Nephron (organoid): ENCODE measurements around the gene ELL.

ENCODE experiments used
- H3K27ac Mint-ChIP-seq, 3 experiments: 2 replicates each; pipeline ENCODE4 v1.8.0; 2020; ENCODE audit warnings: mixed read lengths in 3 of 3, mild to moderate bottlenecking in 2 of 3, moderate library complexity in 1 of 3
- H3K27me3 Mint-ChIP-seq: 2 replicates; pipeline ENCODE4 v1.8.0; 2021; ENCODE audit warnings: low read depth, mild to moderate bottlenecking, moderate library complexity, mixed read lengths
- H3K36me3 Mint-ChIP-seq: 2 replicates; pipeline ENCODE4 v1.8.0; 2020; ENCODE audit warnings: low read depth, mixed read lengths
- H3K4me1 Mint-ChIP-seq: 2 replicates; pipeline ENCODE4 v1.8.0; 2020; ENCODE audit warnings: mixed read lengths
- H3K4me3 Mint-ChIP-seq, 3 experiments: 2 replicates each; pipeline ENCODE4 v1.8.0; 2020; ENCODE audit warnings: mild to moderate bottlenecking in 3 of 3, mixed read lengths in 3 of 3, moderate library complexity in 2 of 3
- H3K9me3 Mint-ChIP-seq: 2 replicates; pipeline ENCODE4 v1.8.0; 2020; ENCODE audit warnings: mixed read lengths
- CTCF ChIP-seq, 3 experiments: fragments of 200-600 bp; sonication (generic); IDR thresholded peaks; one replicate each; pipeline ENCODE4 v1.5.0; 2021; ENCODE audit warnings: antibody characterized with exemption in 3 of 3; ENCODE audit not compliant: unreplicated experiment in 3 of 3

ELL gene

GRCh38 chr19:18518639-18519038 is 3.2 kb downstream of the ELL start:
- no peaks in the 10 kb centered on the region for H3K27me3 Mint-ChIP-seq
- no peaks in the 10 kb centered on the region for H3K36me3 Mint-ChIP-seq
- H3K4me1 Mint-ChIP-seq = peaks cover 20% of the 10 kb centered on the region
- TF ChIP-seq CTCF (IDR thresholded peaks at IDR 0.05; ENCODE audit: unreplicated experiment in 3 of 3) = no peak
- H3K9me3 Mint-ChIP-seq = no peaks in the 10 kb centered on the region
- peak overlapping the region; percentile 8 to 47 (median 15) for H3K4me3 Mint-ChIP-seq
- H3K27ac Mint-ChIP-seq = no peak overlapping the region

- H3K27ac Mint-ChIP-seq = no peak overlapping the region
- no peaks in the 10 kb centered on the region for H3K27me3 Mint-ChIP-seq
- peaks cover 27% of the 10 kb centered on the region for H3K4me1 Mint-ChIP-seq
- peak overlapping the region in 1 of 3 experiments; percentile 53 for H3K4me3 Mint-ChIP-seq
- H3K36me3 Mint-ChIP-seq = no peaks in the 10 kb centered on the region
- H3K9me3 Mint-ChIP-seq = no peaks in the 10 kb centered on the region
- no peak for TF ChIP-seq CTCF (IDR thresholded peaks at IDR 0.05; ENCODE audit: unreplicated experiment in 3 of 3)
Observed at GRCh38 chr19:18517606-18518005, 4.3 kb downstream of the ELL start.

- TF ChIP-seq CTCF (IDR thresholded peaks at IDR 0.05; ENCODE audit: unreplicated experiment in 3 of 3) = no peak
- Mint-ChIP-seq H3K36me3 (no peaks in the 10 kb centered on the region), H3K27me3 (no peaks in the 10 kb centered on the region), H3K4me3 (no peak overlapping the region), H3K9me3 (no peaks in the 10 kb centered on the region), H3K4me1 (peaks cover 27% of the 10 kb centered on the region), H3K27ac (peak overlapping the region in 1 of 3 experiments; percentile 40)
Observed at GRCh38 chr19:18515959-18516358, 5.9 kb downstream of the ELL start.

GRCh38 chr19:18514800-18515682 is 6.8 kb downstream of the ELL start:
- Mint-ChIP-seq H3K4me3 (no peak overlapping the region), H3K9me3 (no peaks in the 10 kb centered on the region), H3K27me3 (no peaks in the 10 kb centered on the region), H3K36me3 (no peaks in the 10 kb centered on the region), H3K27ac (peak overlapping the region in 1 of 3 experiments; percentile 56), H3K4me1 (peaks cover 22% of the 10 kb centered on the region)
- TF ChIP-seq CTCF (IDR thresholded peaks at IDR 0.05; ENCODE audit: unreplicated experiment in 3 of 3) = no peak

- Mint-ChIP-seq H3K27me3 (no peaks in the 10 kb centered on the region), H3K36me3 (no peaks in the 10 kb centered on the region), H3K9me3 (no peaks in the 10 kb centered on the region), H3K4me1 (peaks cover 18% of the 10 kb centered on the region), H3K27ac (no peak overlapping the region), H3K4me3 (no peak overlapping the region)
- no peak for TF ChIP-seq CTCF (IDR thresholded peaks at IDR 0.05; ENCODE audit: unreplicated experiment in 3 of 3)
Observed at GRCh38 chr19:18513868-18514267, 8.0 kb downstream of the ELL start.

GRCh38 chr19:18510216-18510615 is 11.7 kb downstream of the ELL start:
- H3K27ac Mint-ChIP-seq = no peak overlapping the region
- H3K4me3 Mint-ChIP-seq = no peak overlapping the region
- TF ChIP-seq CTCF (IDR thresholded peaks at IDR 0.05; ENCODE audit: unreplicated experiment in 3 of 3) = no peak
- H3K27me3 Mint-ChIP-seq = no peaks in the 10 kb centered on the region
- H3K4me1 Mint-ChIP-seq = peaks cover 37% of the 10 kb centered on the region
- no peaks in the 10 kb centered on the region for H3K9me3 Mint-ChIP-seq
- H3K36me3 Mint-ChIP-seq = no peaks in the 10 kb centered on the region
